A673 (cell line): ENCODE data around the gene C1QTNF4. TPM values are rescaled to one million over a fixed set of nuclear protein-coding genes. Genes with fewer than 3 reads are reported as not detected.

Experiments
- BruUV-seq: library from RNA; stranded (reverse); fragments of 400-500 nt; replicated peaks from 2 replicates; lab custom pipeline; 2021; lab: Mats Ljungman, UMichigan
- CTCF ChIA-PET: fragments of 300-600 bp; sonication (Branson Sonifier 250); formaldehyde crosslinking; loops from one replicate; lab custom pipeline; 2022; ENCODE audit warnings: antibody characterized with exemption; lab: Charles Lee
- POLR2A ChIA-PET: fragments of 300-600 bp; sonication (Branson Sonifier 250); formaldehyde crosslinking; loops from one replicate; lab custom pipeline; 2022; ENCODE audit warnings: antibody characterized with exemption; ENCODE audit not compliant: low non-redundant PET; lab: Charles Lee
- DNase-seq: peaks from one replicate; pipeline ENCODE4 v3.0.0-alpha.2; 2015; ENCODE audit warnings: low spot score
- H3K27ac ChIP-seq: fragments of 200-600 bp; sonication (generic); 2 replicates; pipeline ENCODE4 v1.5.1; 2016; ENCODE audit warnings: mixed run types, low read depth, mild to moderate bottlenecking, mixed read lengths, antibody characterized with exemption, low read length; ENCODE audit not compliant: poor library complexity, severe bottlenecking
- H3K27me3 ChIP-seq: fragments of 200-600 bp; sonication (generic); replicated peaks from 2 replicates; pipeline ENCODE4 v1.6.1; 2017; ENCODE audit warnings: mixed run types, low read depth, mild to moderate bottlenecking, mixed read lengths, antibody characterized with exemption, low read length; ENCODE audit not compliant: insufficient read depth, poor library complexity
- H3K36me3 ChIP-seq: fragments of 200-600 bp; sonication (generic); 2 replicates; pipeline ENCODE4 v1.6.1; 2016; ENCODE audit warnings: mixed run types, mild to moderate bottlenecking, mixed read lengths, antibody characterized with exemption, low read length; ENCODE audit not compliant: insufficient read depth, poor library complexity, severe bottlenecking
- H3K4me1 ChIP-seq: fragments of 200-600 bp; sonication (generic); 2 replicates; pipeline ENCODE4 v1.6.1; 2017; ENCODE audit warnings: mixed run types, mild to moderate bottlenecking, mixed read lengths, antibody characterized with exemption, low read length; ENCODE audit not compliant: insufficient read depth, poor library complexity, severe bottlenecking
- H3K4me3 ChIP-seq: fragments of 200-600 bp; sonication (generic); 2 replicates; pipeline ENCODE4 v1.5.1; 2016; ENCODE audit warnings: low read depth, mixed run types, mild to moderate bottlenecking, mixed read lengths, low read length; ENCODE audit not compliant: poor library complexity, severe bottlenecking
- H3K9me3 ChIP-seq: fragments of 200-600 bp; sonication (generic); 2 replicates; pipeline ENCODE4 v1.6.1; 2016; ENCODE audit warnings: mixed run types, low read depth, mild to moderate bottlenecking, mixed read lengths, antibody characterized with exemption, low read length; ENCODE audit not compliant: poor library complexity, severe bottlenecking
- EZH2 ChIP-seq: fragments of 200-600 bp; sonication (generic); IDR thresholded peaks from 2 replicates; pipeline ENCODE4 v1.6.1; 2017; ENCODE audit warnings: borderline replicate concordance, low read depth, mild to moderate bottlenecking, mixed read lengths, antibody characterized with exemption, low read length; ENCODE audit not compliant: poor library complexity, severe bottlenecking
- intact Hi-C: fragments of 100-400 bp; cut with micrococcal nuclease; formaldehyde crosslinking; loops from one replicate; pipeline ENCODE4 v1.10.0; 2022; ENCODE audit not compliant: unreplicated experiment
- total RNA-seq: library from RNA; stranded (reverse); gene quantifications from 2 replicates; pipeline ENCODE4 v1.2.3, GENCODE V29; 2021
- TF ChIP-seq, protein P1 (sequence below): fragments of 300-800, 200-600 bp; sonication (generic); conservative IDR thresholded peaks from 2 replicates; pipeline ENCODE4 v1.5.1; 2017; ENCODE audit warnings: low read depth, mild to moderate bottlenecking, antibody characterized with exemption, low read length, moderate library complexity, mixed read lengths

C1QTNF4 gene
- total RNA-seq, 1 experiment from 2014 or later = 0.41 TPM

DNA sequence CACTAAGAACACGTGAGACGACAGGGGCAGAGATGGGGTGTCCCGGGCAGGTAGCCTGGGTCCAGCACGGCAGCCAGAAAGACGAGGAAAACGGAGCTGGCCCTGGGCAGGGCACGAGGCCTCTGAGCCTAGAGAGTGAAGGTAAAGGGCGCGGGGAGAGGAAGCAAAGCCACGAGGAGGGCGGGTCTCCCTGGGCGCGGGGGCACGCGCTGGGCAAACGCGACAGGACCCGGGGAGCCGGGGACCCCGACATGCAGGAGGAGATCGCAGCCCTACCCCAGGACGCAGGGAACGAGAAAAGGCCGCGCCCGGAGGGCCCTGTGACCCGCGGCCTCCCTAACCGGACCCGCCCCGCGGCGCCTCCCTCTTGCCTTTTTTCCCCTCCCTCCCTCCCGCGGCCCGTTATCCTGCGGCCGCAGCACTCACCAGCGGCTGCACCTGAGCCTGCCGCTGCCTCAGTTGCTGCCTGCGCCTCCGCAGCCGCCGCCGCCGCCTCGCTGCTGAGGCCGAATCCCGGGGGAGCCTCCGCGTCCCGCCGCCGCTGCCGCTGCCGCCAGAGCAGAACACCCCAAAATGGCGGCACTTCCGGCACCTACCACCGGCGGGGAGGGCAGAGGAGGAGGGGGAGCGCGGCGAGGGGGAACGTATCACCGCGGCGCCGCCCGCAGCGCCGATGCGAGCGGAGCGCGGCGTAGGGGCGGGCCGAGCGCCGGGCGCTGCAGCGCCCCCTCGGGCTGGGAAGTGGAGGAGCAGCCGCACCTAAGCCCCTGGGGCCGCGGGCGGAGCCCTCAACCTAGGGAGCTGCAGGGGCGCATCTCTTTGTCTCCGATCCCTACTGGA is 41.4 kb downstream of the C1QTNF4 start, which contains the start of gene CELF1:
Gene CELF1 (minus strand): TSS at position 567 of the 840 bp plus-strand sequence. CDS start 53,609 bp downstream, outside the sequence.
- TF ChIP-seq, protein P1, sequence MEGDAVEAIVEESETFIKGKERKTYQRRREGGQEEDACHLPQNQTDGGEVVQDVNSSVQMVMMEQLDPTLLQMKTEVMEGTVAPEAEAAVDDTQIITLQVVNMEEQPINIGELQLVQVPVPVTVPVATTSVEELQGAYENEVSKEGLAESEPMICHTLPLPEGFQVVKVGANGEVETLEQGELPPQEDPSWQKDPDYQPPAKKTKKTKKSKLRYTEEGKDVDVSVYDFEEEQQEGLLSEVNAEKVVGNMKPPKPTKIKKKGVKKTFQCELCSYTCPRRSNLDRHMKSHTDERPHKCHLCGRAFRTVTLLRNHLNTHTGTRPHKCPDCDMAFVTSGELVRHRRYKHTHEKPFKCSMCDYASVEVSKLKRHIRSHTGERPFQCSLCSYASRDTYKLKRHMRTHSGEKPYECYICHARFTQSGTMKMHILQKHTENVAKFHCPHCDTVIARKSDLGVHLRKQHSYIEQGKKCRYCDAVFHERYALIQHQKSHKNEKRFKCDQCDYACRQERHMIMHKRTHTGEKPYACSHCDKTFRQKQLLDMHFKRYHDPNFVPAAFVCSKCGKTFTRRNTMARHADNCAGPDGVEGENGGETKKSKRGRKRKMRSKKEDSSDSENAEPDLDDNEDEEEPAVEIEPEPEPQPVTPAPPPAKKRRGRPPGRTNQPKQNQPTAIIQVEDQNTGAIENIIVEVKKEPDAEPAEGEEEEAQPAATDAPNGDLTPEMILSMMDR = peak; percentile 93
- no peak for TF ChIP-seq EZH2
- Histone ChIP-seq H3K9me3 (no peaks in the 10 kb centered on the region), H3K27ac (peak within 1 kb of the TSS; percentile 91), H3K27me3 (no peaks in the 10 kb centered on the region), H3K4me1 (peaks cover 21% of the 10 kb centered on the region), H3K36me3 (peaks cover 17% of the 10 kb centered on the region), H3K4me3 (peak within 1 kb of the TSS; percentile 63)
- intact Hi-C loops = no loop called here
- ChIA-PET POLR2A (interaction anchor here (0.5 to 0.7 kb wide), 3 partner anchors 69 to 286 kb away, joined by 3 to 12 read pairs (median 3); partner anchors contain the start of gene SLC39A13), CTCF (interaction anchor here (0.5 to 1.1 kb wide), 19 partner anchors 11 to 858 kb away, joined by 3 to 8 read pairs (median 4); partner anchors contain the start of genes DDB2 and SLC39A13)
- no TSS peak for BruUV-seq
- peak; percentile 100 for DNase-seq

DNA sequence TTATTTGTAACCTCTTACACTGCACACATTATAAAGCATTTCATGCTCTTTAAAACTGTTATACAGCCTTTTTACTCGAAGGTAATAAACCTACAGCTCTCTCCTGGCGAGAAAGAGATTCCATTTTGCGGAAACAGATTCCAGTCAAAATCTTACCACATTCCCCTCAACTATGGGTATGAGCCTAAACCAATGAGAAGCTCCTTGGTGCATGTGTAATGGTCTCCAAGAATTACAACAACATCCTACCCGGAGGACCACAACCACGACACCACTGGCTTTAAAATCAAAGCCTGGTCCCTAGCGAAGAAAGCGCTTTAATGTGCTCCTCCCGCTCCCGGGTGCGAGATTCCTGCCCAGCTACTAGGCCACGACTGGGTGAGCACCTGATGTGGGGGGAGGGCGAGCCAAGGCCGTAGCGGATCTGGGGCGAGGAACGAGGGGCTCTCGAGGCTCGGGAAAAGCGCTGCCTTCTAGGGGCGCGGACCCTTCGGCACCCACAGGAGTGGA is 42.1 kb downstream of the C1QTNF4 start:
- ChIA-PET CTCF (interaction anchor here (0.7 to 1.1 kb wide), 6 partner anchors 10 to 137 kb away, joined by 3 to 6 read pairs (median 3); no protein-coding TSS in a partner anchor), POLR2A (interaction anchor here (0.7 kb wide), 1 partner anchor 70 kb away, joined by 12 read pairs; no protein-coding TSS in a partner anchor)
- DNase-seq = peak; percentile 78
- peak overlapping the region; percentile 91 for H3K27ac ChIP-seq
- peaks cover 18% of the 10 kb centered on the region for H3K36me3 ChIP-seq
- no peaks in the 10 kb centered on the region for H3K9me3 ChIP-seq
- peaks cover 24% of the 10 kb centered on the region for H3K4me1 ChIP-seq
- intact Hi-C loops = no loop called here
- H3K4me3 ChIP-seq = peak overlapping the region; percentile 63
- H3K27me3 ChIP-seq = no peaks in the 10 kb centered on the region
- TF ChIP-seq, protein P1 = no peak
- TF ChIP-seq EZH2 = no peak
- BruUV-seq = no TSS peak

DNA sequence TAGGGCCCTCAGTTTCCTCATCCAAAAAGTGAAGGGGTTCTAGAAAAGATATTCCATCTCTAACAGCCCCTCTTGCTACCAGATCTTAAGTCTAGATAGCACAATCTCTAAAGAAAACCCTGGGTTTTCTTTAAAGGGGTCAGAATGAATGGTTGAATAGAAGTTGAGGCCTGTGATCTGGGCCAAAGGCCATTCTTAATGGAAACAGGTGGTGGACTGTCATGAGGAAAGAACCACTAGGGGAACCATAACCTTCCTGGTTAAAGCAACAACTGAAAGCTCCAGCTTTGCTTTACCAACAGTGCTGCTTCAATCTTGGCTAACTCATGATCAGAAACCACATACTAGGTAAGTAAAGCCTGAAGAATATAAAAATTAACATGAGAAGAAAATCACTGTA is 43.1 kb downstream of the C1QTNF4 start:
- BruUV-seq = no TSS peak
- Histone ChIP-seq H3K4me1 (peaks cover 24% of the 10 kb centered on the region), H3K27me3 (no peaks in the 10 kb centered on the region), H3K9me3 (no peaks in the 10 kb centered on the region), H3K4me3 (peak overlapping the region; percentile 63), H3K36me3 (peaks cover 23% of the 10 kb centered on the region), H3K27ac (peak overlapping the region; percentile 91)
- POLR2A ChIA-PET = no interaction called here
- intact Hi-C loops = loop anchor here (1.0 kb wide), 1 partner anchor 34 kb away; no protein-coding TSS in a partner anchor
- TF ChIP-seq EZH2 = no peak
- TF ChIP-seq, protein P1 = peak; percentile 57
- DNase-seq = peak; percentile 61
- CTCF ChIA-PET = interaction anchor here (0.7 kb wide), 1 partner anchor 138 kb away, joined by 6 read pairs; no protein-coding TSS in a partner anchor
